Upper lobe of left lung (tissue), 6 donors: ENCODE data around the gene ELAVL1. TPM values are rescaled to one million over a fixed set of nuclear protein-coding genes. Genes with fewer than 3 reads are reported as not detected.
"Not testable (repeated sequence)": the region's sequence is repeated elsewhere in the genome, so short reads cannot be mapped to it uniquely, and the experiment has no call there.

Experiments
- ATAC-seq, 2 donors: fragments of 200-7000 bp; cut with Tn5 transposase; one replicate each; pipeline ENCODE4 v1.9.1; 2022; ENCODE audit warnings: mild to moderate bottlenecking in 2 of 2, moderate library complexity in 2 of 2; ENCODE audit not compliant: low FRiP score in 2 of 2
- DNase-seq, 2 donors: peaks; one replicate each; pipeline ENCODE4 v3.0.0-alpha.2; 2019 to 2020
- H3K27ac ChIP-seq, 4 donors: fragments of 200-600 bp; sonication (generic); one replicate each; pipeline ENCODE4 v1.5.1; 2016 to 2019
- H3K27me3 ChIP-seq, 4 donors: fragments of 200-600 bp; sonication (generic); one replicate each; pipeline ENCODE4 v1.5.1; 2017 to 2019
- H3K36me3 ChIP-seq, 4 donors: fragments of 200-600 bp; sonication (generic); one replicate each; pipeline ENCODE4 v1.5.1; 2016 to 2019
- H3K4me1 ChIP-seq, 4 donors: fragments of 200-600 bp; sonication (generic); one replicate each; pipeline ENCODE4 v1.5.1; 2018 to 2019
- H3K4me3 ChIP-seq, 4 donors: fragments of 200-600 bp; sonication (generic); one replicate each; pipeline ENCODE4 v1.5.1; 2017 to 2019; ENCODE audit warnings: mild to moderate bottlenecking in 2 of 4, moderate library complexity in 1 of 4
- H3K9me3 ChIP-seq, 4 donors: fragments of 200-600 bp; sonication (generic); one replicate each; pipeline ENCODE4 v1.5.1; 2018 to 2019
- CTCF ChIP-seq, 6 experiments: fragments of 450-650 bp in 4 of 6; fragments of 200-600 bp in 2 of 6; sonication (generic) in 2 of 6; IDR thresholded peaks; one replicate each; pipeline ENCODE4 v1.5.1; 2016 to 2019; ENCODE audit warnings: antibody characterized with exemption in 6 of 6
- EP300 ChIP-seq, 4 donors: sonication (generic); formaldehyde crosslinking; IDR thresholded peaks; one replicate each; pipeline ENCODE4 v1.5.1; 2017; ENCODE audit warnings: antibody characterized with exemption in 4 of 4, control low read depth in 2 of 4
- POLR2A ChIP-seq, 4 donors: fragments of 450-650 bp; IDR thresholded peaks; one replicate each; pipeline ENCODE4 v1.5.1; 2016 to 2017; ENCODE audit warnings: antibody characterized with exemption in 4 of 4, mild to moderate bottlenecking in 2 of 4
- POLR2AphosphoS5 ChIP-seq, 2 donors: sonication (generic); formaldehyde crosslinking; IDR thresholded peaks; one replicate each; pipeline ENCODE4 v1.5.1; 2017; ENCODE audit warnings: antibody characterized with exemption in 2 of 2
- WGBS, 2 donors: methylation state at CpG; one replicate each; pipeline ENCODE4 v1.1.5; 2017 to 2018; 5-methylcytosine and 5-hydroxymethylcytosine counted together
- total RNA-seq, 6 donors: library from RNA; depleted of rRNA in 4 of 6; stranded (reverse); fragments of >200 nt in 4 of 6; gene quantifications; one replicate each; pipeline versions ENCODE4 v1.1.0 to v1.2.1, GENCODE V29; 2016 to 2021
- donor health status: DM: no; HTN: no; CAD: no; lungs with moderate emphysema.
- donor health status: DM: no; HTN: yes; CAD: no; lungs with severe emphysema.

The ELAVL1 gene
- total RNA-seq, 6 donors from 2014 or later: 21.0 to 71.1 (median 36.1) TPM

GRCh38 chr19:8030960-8031359 is 25.5 kb upstream of the ELAVL1 start:
- no peak overlapping the region for H3K4me3 ChIP-seq
- H3K9me3 ChIP-seq: no peaks in the 10 kb centered on the region
- TF ChIP-seq CTCF (IDR thresholded peaks at IDR 0.05) (no peak), POLR2AphosphoS5 (IDR thresholded peaks at IDR 0.05) (no peak), EP300 (IDR thresholded peaks at IDR 0.05) (no peak), POLR2A (IDR thresholded peaks at IDR 0.05) (no peak)
- DNase-seq (no peak), ATAC-seq (no peak)
- no peaks in the 10 kb centered on the region for H3K4me1 ChIP-seq
- no peaks in the 10 kb centered on the region for H3K27me3 ChIP-seq
- H3K36me3 ChIP-seq: no peaks in the 10 kb centered on the region
- no peak overlapping the region for H3K27ac ChIP-seq
- WGBS, 2 donors: 80 to 89% methylated on average over 7 to 8 of the region's 8 CpGs

DNA sequence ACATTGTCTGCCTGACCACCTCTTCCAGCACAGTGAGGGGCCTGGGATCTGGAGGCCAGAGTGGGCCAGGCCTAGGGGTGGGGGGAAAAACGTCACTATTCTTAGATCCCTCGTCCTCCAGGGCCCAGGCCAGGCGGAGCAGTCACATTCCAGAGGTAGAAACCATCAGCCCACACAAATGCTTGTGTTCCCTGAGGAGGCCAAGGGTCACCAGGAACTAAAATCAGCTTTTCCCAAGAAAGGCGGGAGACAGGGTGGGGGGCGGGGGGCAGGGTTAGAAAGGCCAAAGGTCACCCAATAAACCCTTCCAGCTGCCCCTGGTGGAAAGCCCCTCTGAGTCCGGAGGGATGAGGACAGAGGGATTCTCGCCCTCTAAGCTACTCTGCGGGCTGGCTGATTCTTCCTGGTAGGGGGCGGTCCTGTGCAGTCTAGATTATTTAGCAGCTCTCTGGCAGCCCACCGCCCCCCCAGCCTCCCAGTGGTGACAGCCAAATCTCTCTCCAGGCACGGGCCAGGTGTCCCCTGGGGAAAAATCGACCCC is 23.6 kb upstream of the ELAVL1 start:
- Histone ChIP-seq H3K9me3 (no peaks in the 10 kb centered on the region), H3K4me1 (no peaks in the 10 kb centered on the region), H3K27ac (no peak overlapping the region), H3K4me3 (no peak overlapping the region), H3K27me3 (no peaks in the 10 kb centered on the region), H3K36me3 (no peaks in the 10 kb centered on the region)
- DNase-seq (no peak), ATAC-seq (no peak)
- no peak for TF ChIP-seq POLR2AphosphoS5 (IDR thresholded peaks at IDR 0.05)
- TF ChIP-seq EP300 (IDR thresholded peaks at IDR 0.05): no peak
- TF ChIP-seq CTCF (IDR thresholded peaks at IDR 0.05): no peak
- 64 to 72% methylated on average over 7 to 12 of the region's 12 CpGs for WGBS, 2 donors

DNA sequence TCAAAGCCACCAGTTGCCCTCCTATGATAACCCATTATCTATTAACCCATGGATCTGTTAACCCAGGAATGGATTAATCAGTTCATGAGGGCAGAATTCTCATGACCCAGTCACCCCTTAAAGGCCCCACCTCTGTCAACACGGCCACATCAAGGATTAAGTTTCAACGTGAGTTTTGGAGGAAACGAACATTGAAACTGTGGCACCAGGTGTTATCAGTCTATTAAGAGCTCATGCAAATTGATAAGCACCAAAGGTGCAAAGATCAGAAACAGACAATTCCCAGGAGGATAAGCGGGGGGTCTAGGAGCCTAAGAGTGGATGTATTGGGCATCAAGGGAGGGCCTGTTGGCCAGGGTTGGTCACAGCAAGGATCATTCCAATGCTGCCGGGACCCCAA is 19.9 kb upstream of the ELAVL1 start:
- Histone ChIP-seq H3K4me1 (peaks cover 0 to 4% (median 0%) of the 10 kb centered on the region in 4 donors), H3K27me3 (no peaks in the 10 kb centered on the region), H3K36me3 (no peaks in the 10 kb centered on the region), H3K9me3 (no peaks in the 10 kb centered on the region), H3K4me3 (no peak overlapping the region), H3K27ac (no peak overlapping the region)
- no peak for DNase-seq
- TF ChIP-seq CTCF (IDR thresholded peaks at IDR 0.05) (no peak), POLR2A (IDR thresholded peaks at IDR 0.05) (no peak), POLR2AphosphoS5 (IDR thresholded peaks at IDR 0.05) (no peak), EP300 (IDR thresholded peaks at IDR 0.05) (no peak)
- no peak for ATAC-seq
- 77 to 79% methylated on average over 5 of the region's 5 CpGs for WGBS, 2 donors

DNA sequence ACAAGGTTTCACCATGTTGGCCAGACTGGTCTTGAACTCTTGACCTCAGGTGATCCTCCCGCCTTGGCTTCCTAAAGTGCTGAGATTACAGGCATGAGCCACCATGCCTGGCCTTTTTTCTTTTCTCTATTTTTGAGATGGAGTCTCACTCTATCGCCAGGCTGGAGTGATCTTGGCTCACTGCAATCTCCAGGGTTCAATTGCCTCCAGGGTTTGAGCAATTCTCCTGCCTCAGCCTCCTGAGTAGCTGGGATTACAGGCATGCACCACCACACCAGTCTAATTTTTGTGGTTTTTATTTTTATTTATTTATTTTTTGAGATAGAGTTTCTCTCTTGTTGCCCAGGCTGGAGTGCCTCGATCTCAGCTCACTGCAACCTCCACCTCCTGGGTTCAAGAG is 18.8 kb upstream of the ELAVL1 start:
- not testable (repeated sequence) for H3K4me3 ChIP-seq, H3K36me3 ChIP-seq, H3K4me1 ChIP-seq, H3K27me3 ChIP-seq, ATAC-seq, H3K27ac ChIP-seq, H3K9me3 ChIP-seq, DNase-seq
- WGBS, 2 donors: 93 to 97% methylated on average over 3 of the region's 3 CpGs

GRCh38 chr19:8023371-8023770 is 17.9 kb upstream of the ELAVL1 start:
- no peaks in the 10 kb centered on the region for H3K36me3 ChIP-seq
- no peaks in the 10 kb centered on the region for H3K9me3 ChIP-seq
- TF ChIP-seq EP300 (IDR thresholded peaks at IDR 0.05) (no peak), POLR2AphosphoS5 (IDR thresholded peaks at IDR 0.05) (no peak), CTCF (IDR thresholded peaks at IDR 0.05) (no peak), POLR2A (IDR thresholded peaks at IDR 0.05) (no peak)
- DNase-seq (no peak), ATAC-seq (no peak)
- 83 to 88% methylated on average over 5 of the region's 5 CpGs for WGBS, 2 donors
- H3K27me3 ChIP-seq: no peaks in the 10 kb centered on the region
- H3K4me1 ChIP-seq: peaks cover 0 to 4% (median 0%) of the 10 kb centered on the region in 4 donors
- H3K4me3 ChIP-seq: no peak overlapping the region
- no peak overlapping the region for H3K27ac ChIP-seq
